SK-N-SH (cell line): ENCODE data around the gene ASTN2. TPM values are rescaled to one million over a fixed set of nuclear protein-coding genes. Genes with fewer than 3 reads are reported as not detected.

Experiments used
- CTCF ChIA-PET: fragments of 300-600, 350-600 bp; formaldehyde crosslinking; extraction: SDS; loops from one replicate; lab custom pipeline; 2021; lab: Yijun Ruan, JAX
- POLR2A ChIA-PET: fragments of 350-600 bp; sonication (Branson Sonifier 250); formaldehyde crosslinking; extraction: SDS; loops from one replicate; lab custom pipeline; 2020; ENCODE audit warnings: antibody characterized with exemption, inconsistent platforms; lab: Yijun Ruan, JAX
- DNase-seq: peaks from one replicate; pipeline ENCODE4 v3.0.0; 2012
- H2AFZ ChIP-seq: fragments of 200-600 bp; sonication (generic); 2 replicates; pipeline ENCODE4 v1.8.1; 2016; ENCODE audit warnings: antibody characterized with exemption, mild to moderate bottlenecking, low read depth
- H3F3A ChIP-seq: fragments of 200-600 bp; sonication (generic); replicated peaks from 2 replicates; pipeline ENCODE3; 2016; ENCODE audit warnings: antibody characterized with exemption, mild to moderate bottlenecking; ENCODE audit not compliant: insufficient read depth
- H3K27ac ChIP-seq, 2 experiments: fragments of 200-500 bp in 1 of 2; fragments of 200-600 bp in 1 of 2; sonication (Bioruptor generic) in 1 of 2; sonication (generic), shearing (Covaris generic) in 1 of 2; 2 replicates each; pipeline versions ENCODE4 v1.5.1 to v1.6.1; 2014 to 2016; ENCODE audit warnings: low read depth in 2 of 2, inconsistent platforms in 1 of 2, low read length in 1 of 2, mild to moderate bottlenecking in 1 of 2, mixed read lengths in 1 of 2
- H3K27me3 ChIP-seq: fragments of 200-600 bp; sonication (generic), shearing (Covaris generic); 2 replicates; pipeline ENCODE4 v1.6.1; 2016; ENCODE audit warnings: mixed run types; ENCODE audit not compliant: insufficient read depth
- H3K36me3 ChIP-seq, 2 experiments: fragments of 200-500 bp in 1 of 2; fragments of 200-600 bp in 1 of 2; sonication (Bioruptor generic) in 1 of 2; sonication (generic) in 1 of 2; replicated peaks in 1 of 2; 2 replicates each; pipeline versions ENCODE3 to v1.5.1; 2014 to 2016; ENCODE audit warnings: low read length in 1 of 2, mild to moderate bottlenecking in 1 of 2; ENCODE audit not compliant: insufficient read depth in 2 of 2, control insufficient read depth in 1 of 2
- H3K4me1 ChIP-seq, 2 experiments: fragments of 200-500 bp in 1 of 2; fragments of 200-600 bp in 1 of 2; sonication (Bioruptor generic) in 1 of 2; sonication (generic), shearing (Covaris generic) in 1 of 2; 2 replicates each; pipeline versions ENCODE4 v1.5.1 to v1.6.1; 2014 to 2016; ENCODE audit warnings: low read depth in 1 of 2, low read length in 1 of 2, mixed run types in 1 of 2; ENCODE audit not compliant: insufficient read depth in 2 of 2, control insufficient read depth in 1 of 2
- H3K4me2 ChIP-seq: fragments of 200-600 bp; sonication (generic), shearing (Covaris generic); 2 replicates; pipeline ENCODE4 v1.6.1; 2017; ENCODE audit warnings: mixed run types
- H3K4me3 ChIP-seq, 2 experiments: fragments of 200-500 bp in 1 of 2; fragments of 200-600 bp in 1 of 2; sonication (Bioruptor generic) in 1 of 2; sonication (generic), shearing (Covaris generic) in 1 of 2; 2 replicates each; pipeline versions ENCODE4 v1.5.1 to v1.8.1; 2014 to 2016; ENCODE audit warnings: low read depth in 2 of 2, inconsistent platforms in 1 of 2, low read length in 1 of 2, mild to moderate bottlenecking in 1 of 2, mixed read lengths in 1 of 2, moderate library complexity in 1 of 2
- H3K79me2 ChIP-seq: fragments of 200-600 bp; sonication (generic); 2 replicates; pipeline ENCODE4 v1.8.1; 2017; ENCODE audit warnings: mild to moderate bottlenecking; ENCODE audit not compliant: insufficient read depth
- H3K9ac ChIP-seq: fragments of 200-600 bp; sonication (generic); 2 replicates; pipeline ENCODE4 v1.6.1; 2017; ENCODE audit warnings: mixed run types
- H3K9me2 ChIP-seq: fragments of 200-600 bp; sonication (generic); 2 replicates; pipeline ENCODE4 v1.6.1; 2017; ENCODE audit warnings: mixed run types
- H3K9me3 ChIP-seq: fragments of 200-600 bp; sonication (generic); 2 replicates; pipeline ENCODE4 v1.6.1; 2017; ENCODE audit warnings: mixed run types, mild to moderate bottlenecking, moderate library complexity
- H4K20me1 ChIP-seq: fragments of 200-600 bp; sonication (generic); 2 replicates; pipeline ENCODE4 v1.6.1; 2017; ENCODE audit warnings: mild to moderate bottlenecking, mixed run types; ENCODE audit not compliant: insufficient read depth
- CHD2 ChIP-seq: fragments of 150-350 bp; IDR thresholded peaks from 2 replicates; pipeline ENCODE4 v1.6.1; 2018; ENCODE audit warnings: low read length; ENCODE audit not compliant: partially characterized antibody
- CTCF ChIP-seq: fragments of 200-600 bp; sonication (generic); IDR thresholded peaks from 2 replicates; pipeline ENCODE4 v1.6.1; 2017; ENCODE audit warnings: antibody characterized with exemption, mild to moderate bottlenecking, moderate library complexity
- ELF1 ChIP-seq: IDR thresholded peaks from 2 replicates; pipeline ENCODE4 v1.4.0; 2012
- EP300 ChIP-seq, 2 experiments: IDR thresholded peaks; 2 replicates each; pipeline versions ENCODE4 v1.4.0 to v1.6.1; 2012; ENCODE audit warnings: borderline replicate concordance in 1 of 2, low read depth in 1 of 2, low read length in 1 of 2
- FOSL2 ChIP-seq: IDR thresholded peaks from 2 replicates; pipeline ENCODE4 v1.4.0; 2012; ENCODE audit warnings: low read depth, mild to moderate bottlenecking, moderate library complexity, borderline replicate concordance
- FOXJ3 ChIP-seq: sonication (generic); formaldehyde crosslinking; IDR thresholded peaks from 2 replicates; pipeline ENCODE4 v1.5.1; 2020; ENCODE audit warnings: mild to moderate bottlenecking, missing genetic modification reagents
- FOXM1 ChIP-seq: IDR thresholded peaks from 2 replicates; pipeline ENCODE4 v1.4.0; 2012; ENCODE audit warnings: low read depth, mild to moderate bottlenecking
- GATA2 ChIP-seq: sonication (generic); formaldehyde crosslinking; IDR thresholded peaks from 2 replicates; pipeline ENCODE4 v1.5.0; 2020; ENCODE audit warnings: mild to moderate bottlenecking, missing genetic modification reagents
- JUND ChIP-seq: IDR thresholded peaks from 2 replicates; pipeline ENCODE4 v1.4.0; 2012
- PBX3 ChIP-seq: IDR thresholded peaks from 2 replicates; pipeline ENCODE4; 2012
- SIN3A ChIP-seq: IDR thresholded peaks from 2 replicates; pipeline ENCODE4 v1.6.1; 2012; ENCODE audit warnings: low read depth, mild to moderate bottlenecking, low read length, moderate library complexity, borderline replicate concordance
- SMC3 ChIP-seq: IDR thresholded peaks from 2 replicates; pipeline ENCODE4 v1.6.1; 2012; ENCODE audit warnings: low read depth, low read length, improper control_type of control experiment
- TAF1 ChIP-seq: IDR thresholded peaks from 2 replicates; pipeline ENCODE4 v1.6.1; 2012; ENCODE audit warnings: low read depth, mild to moderate bottlenecking, low read length, moderate library complexity, borderline replicate concordance
- TCF12 ChIP-seq: IDR thresholded peaks from 2 replicates; pipeline ENCODE4 v1.4.0; 2012
- TEAD4 ChIP-seq: IDR thresholded peaks from 2 replicates; pipeline ENCODE4 v1.4.0; 2012; ENCODE audit warnings: mild to moderate bottlenecking, borderline replicate concordance; ENCODE audit not compliant: insufficient read depth
- USF2 ChIP-seq: fragments of 150-350 bp; IDR thresholded peaks from 2 replicates; pipeline ENCODE4 v1.6.1; 2017; ENCODE audit warnings: antibody characterized with exemption, low read length, low read depth, borderline replicate concordance
- YY1 ChIP-seq: IDR thresholded peaks from 2 replicates; pipeline ENCODE4 v1.4.0; 2012; ENCODE audit warnings: low read depth, mild to moderate bottlenecking
- ZBTB33 ChIP-seq: IDR thresholded peaks from 2 replicates; pipeline ENCODE4 v1.4.0; 2012; ENCODE audit warnings: low read depth, borderline replicate concordance
- WGBS: methylation state at CpG from one replicate; pipeline ENCODE4 v1.1.6; 2017; ENCODE audit warnings: low lambda C conversion rate; 5-methylcytosine and 5-hydroxymethylcytosine counted together
- polyA plus RNA-seq, 3 experiments: library from polyadenylated mRNA; depleted of rRNA; stranded (reverse); fragments of >200 nt; gene quantifications; 2 replicates each; pipeline ENCODE4 v1.2.3, GENCODE V29; 2012
- TF ChIP-seq, protein P1 (sequence below): IDR thresholded peaks from 2 replicates; pipeline ENCODE4 v1.4.0; 2012; ENCODE audit warnings: low read depth, borderline replicate concordance

The ASTN2 gene
- polyA plus RNA-seq, 1 of the 3 experiments (the other 2 are of a cell fraction) = 6.6 TPM

- Histone ChIP-seq H4K20me1 (no peaks in the 10 kb centered on the region), H3K27ac (no peak overlapping the region), H3K9ac (no peak overlapping the region), H2AFZ (no peak overlapping the region), H3K9me2 (no peaks in the 10 kb centered on the region), H3K27me3 (no peaks in the 10 kb centered on the region), H3K9me3 (no peaks in the 10 kb centered on the region), H3K4me3 (no peak overlapping the region), H3K4me1 (peaks cover 0 to 13% of the 10 kb centered on the region in 2 experiments; a peak in 2 of 4 replicates), H3F3A (no peaks in the 10 kb centered on the region), H3K36me3 (no peaks in the 10 kb centered on the region), H3K4me2 (no peak overlapping the region), H3K79me2 (no peaks in the 10 kb centered on the region)
- no peak for DNase-seq
- POLR2A ChIA-PET = no interaction called here
- CTCF ChIA-PET = no interaction called here
- WGBS = 24% methylated on average over 2 of the region's 2 CpGs
- TF ChIP-seq USF2 = no peak
- TF ChIP-seq CTCF = no peak
- TF ChIP-seq TCF12 = no peak
- no peak for TF ChIP-seq EP300 (IDR thresholded peaks at IDR 0.05; ENCODE audit: borderline replicate concordance in 1 of 2, low read depth in 1 of 2, low read length in 1 of 2)
- no peak for TF ChIP-seq SMC3
- no peak for TF ChIP-seq PBX3
These were observed 423.8 kb downstream of the ASTN2 start for GRCh38 chr9:116991051-116991450.

DNA sequence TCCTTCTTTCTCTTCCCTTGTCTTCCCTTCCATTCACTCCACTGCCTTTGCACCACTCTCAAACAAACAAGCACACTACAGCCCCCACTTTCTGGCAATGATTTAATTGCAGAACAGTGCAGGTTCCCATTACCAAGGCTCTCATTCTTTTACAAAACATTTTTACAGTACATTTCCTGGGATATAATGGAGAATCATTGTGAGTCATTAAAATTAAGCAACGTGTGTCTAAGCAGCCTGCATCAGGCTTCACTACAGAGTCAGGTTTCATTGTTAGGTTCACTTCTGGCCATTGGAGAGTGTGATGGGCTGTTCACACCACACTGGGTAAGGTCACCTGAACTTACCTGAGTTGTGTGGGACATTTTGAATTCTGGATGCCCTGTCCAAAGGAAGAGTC lies 424.3 kb downstream of the ASTN2 start:
- DNase-seq = no peak
- H2AFZ ChIP-seq = no peak overlapping the region
- CTCF ChIA-PET = no interaction called here
- no peaks in the 10 kb centered on the region for H3K79me2 ChIP-seq
- TF ChIP-seq JUND = no peak
- TF ChIP-seq TAF1 = no peak
- TF ChIP-seq GATA2 (CRISPR knock-in tag) = no peak
- TF ChIP-seq TEAD4 = no peak
- TF ChIP-seq EP300 (IDR thresholded peaks at IDR 0.05; ENCODE audit: borderline replicate concordance in 1 of 2, low read depth in 1 of 2, low read length in 1 of 2) = no peak
- no peak for TF ChIP-seq ELF1
- TF ChIP-seq, protein P1, sequence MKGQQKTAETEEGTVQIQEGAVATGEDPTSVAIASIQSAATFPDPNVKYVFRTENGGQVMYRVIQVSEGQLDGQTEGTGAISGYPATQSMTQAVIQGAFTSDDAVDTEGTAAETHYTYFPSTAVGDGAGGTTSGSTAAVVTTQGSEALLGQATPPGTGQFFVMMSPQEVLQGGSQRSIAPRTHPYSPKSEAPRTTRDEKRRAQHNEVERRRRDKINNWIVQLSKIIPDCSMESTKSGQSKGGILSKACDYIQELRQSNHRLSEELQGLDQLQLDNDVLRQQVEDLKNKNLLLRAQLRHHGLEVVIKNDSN = no peak
- TF ChIP-seq FOXM1 = no peak
- TF ChIP-seq CHD2 = no peak
- no peak for TF ChIP-seq FOXJ3 (CRISPR knock-in tag)
- TF ChIP-seq FOSL2 = no peak
- no peak for TF ChIP-seq SIN3A
- no peak for TF ChIP-seq SMC3
- TF ChIP-seq ZBTB33 = no peak
- no peak for TF ChIP-seq YY1
- TF ChIP-seq TCF12 = no peak
- no peaks in the 10 kb centered on the region for H3K9me2 ChIP-seq
- H3K9me3 ChIP-seq = no peaks in the 10 kb centered on the region
- 4% methylated on average over 1 of the region's 1 CpG for WGBS
- H3K4me3 ChIP-seq = no peak overlapping the region
- no peak overlapping the region for H3K27ac ChIP-seq
- no peaks in the 10 kb centered on the region for H3K36me3 ChIP-seq
- H3F3A ChIP-seq = no peaks in the 10 kb centered on the region
- H3K4me1 ChIP-seq = peaks cover 0 to 18% of the 10 kb centered on the region in 2 experiments; a peak in 2 of 4 replicates
- H4K20me1 ChIP-seq = no peaks in the 10 kb centered on the region
- H3K9ac ChIP-seq = no peak overlapping the region
- POLR2A ChIA-PET = no interaction called here
- no peak overlapping the region for H3K4me2 ChIP-seq
- no peaks in the 10 kb centered on the region for H3K27me3 ChIP-seq
